Panc1 (cell line): ENCODE results near the gene DNER.

ENCODE experiments used
- SIN3A ChIP-seq: IDR thresholded peaks from 2 replicates; pipeline ENCODE4 v1.6.1; 2012; ENCODE audit warnings: low read depth, mild to moderate bottlenecking, low read length, moderate library complexity, borderline replicate concordance; ENCODE audit not compliant: insufficient read depth
- TF ChIP-seq, protein P1 (sequence below): fragments of 450-650 bp; IDR thresholded peaks from 2 replicates; pipeline ENCODE4 v1.5.1; 2017; ENCODE audit warnings: mild to moderate bottlenecking

DNA sequence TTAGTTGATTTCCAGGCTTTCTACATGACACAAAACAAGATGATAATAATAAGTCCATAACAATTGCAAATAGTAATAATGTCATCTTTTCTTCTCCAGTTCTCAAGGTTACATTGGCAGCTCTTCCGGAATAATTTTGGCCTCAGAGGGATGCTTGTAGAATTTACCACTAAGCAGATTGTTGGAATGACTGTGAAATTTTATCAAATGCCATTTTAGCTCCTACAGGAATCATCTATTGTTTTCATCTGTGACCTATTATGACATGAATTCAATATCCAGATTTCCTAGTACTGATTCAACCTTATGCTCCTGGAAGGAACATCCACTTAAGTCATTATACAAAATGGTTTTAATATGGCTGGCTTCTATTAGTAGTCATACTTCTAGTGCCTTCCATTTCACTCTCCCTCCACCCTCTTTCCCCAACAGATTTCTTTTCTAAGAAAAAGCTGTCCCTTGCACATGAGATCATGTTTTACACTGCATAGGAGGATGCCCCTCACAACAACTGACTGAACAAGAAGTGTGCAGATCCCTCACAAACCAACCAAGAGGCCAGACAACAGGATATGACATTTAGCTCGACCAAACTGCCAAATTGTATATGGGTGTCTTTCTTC is 200.0 kb downstream of the DNER start:
- TF ChIP-seq, protein P1, sequence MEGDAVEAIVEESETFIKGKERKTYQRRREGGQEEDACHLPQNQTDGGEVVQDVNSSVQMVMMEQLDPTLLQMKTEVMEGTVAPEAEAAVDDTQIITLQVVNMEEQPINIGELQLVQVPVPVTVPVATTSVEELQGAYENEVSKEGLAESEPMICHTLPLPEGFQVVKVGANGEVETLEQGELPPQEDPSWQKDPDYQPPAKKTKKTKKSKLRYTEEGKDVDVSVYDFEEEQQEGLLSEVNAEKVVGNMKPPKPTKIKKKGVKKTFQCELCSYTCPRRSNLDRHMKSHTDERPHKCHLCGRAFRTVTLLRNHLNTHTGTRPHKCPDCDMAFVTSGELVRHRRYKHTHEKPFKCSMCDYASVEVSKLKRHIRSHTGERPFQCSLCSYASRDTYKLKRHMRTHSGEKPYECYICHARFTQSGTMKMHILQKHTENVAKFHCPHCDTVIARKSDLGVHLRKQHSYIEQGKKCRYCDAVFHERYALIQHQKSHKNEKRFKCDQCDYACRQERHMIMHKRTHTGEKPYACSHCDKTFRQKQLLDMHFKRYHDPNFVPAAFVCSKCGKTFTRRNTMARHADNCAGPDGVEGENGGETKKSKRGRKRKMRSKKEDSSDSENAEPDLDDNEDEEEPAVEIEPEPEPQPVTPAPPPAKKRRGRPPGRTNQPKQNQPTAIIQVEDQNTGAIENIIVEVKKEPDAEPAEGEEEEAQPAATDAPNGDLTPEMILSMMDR: no peak
- no peak for TF ChIP-seq SIN3A
